ENCODE measurements around the gene MT1B. TPM values are rescaled to one million over a fixed set of nuclear protein-coding genes. Genes with fewer than 3 reads are reported as not detected.

The MT1B gene
- total RNA-seq, 2 experiments from 2014 or later = not detected

GRCh38 chr16:56632848-56633365 lies 18.8 kb upstream of the MT1B start:
- CTCF ChIA-PET = interaction anchor here (1.0 kb wide), 1 partner anchor 11 kb away, joined by 3 read pairs; no protein-coding TSS in a partner anchor

GRCh38 chr16:56633535-56633934 lies 18.2 kb upstream of the MT1B start:
- no peaks in the 10 kb centered on the region for H3K9me3 Mint-ChIP-seq
- ChIA-PET CTCF (interaction anchor here (1.0 kb wide), 1 partner anchor 10 kb away, joined by 3 read pairs; no protein-coding TSS in a partner anchor), POLR2A (interaction anchor here (1.2 kb wide), 1 partner anchor 49 kb away, joined by 5 read pairs; the partner anchor contains the start of gene MT1X)
- H3K36me3 Mint-ChIP-seq (ENCODE audit: low read depth) = no peaks in the 10 kb centered on the region
- DNase-seq = no peak
- no peak overlapping the region for H3K27ac Mint-ChIP-seq
- H3K27me3 Mint-ChIP-seq = peaks cover 83% of the 10 kb centered on the region
- no peak overlapping the region for H3K4me3 Mint-ChIP-seq
- H3K4me1 Mint-ChIP-seq = peaks cover 35% of the 10 kb centered on the region

More at GRCh38 chr16:56632848-56633365, 18.8 kb upstream of the MT1B start:
- H3K9me3 Mint-ChIP-seq = no peaks in the 10 kb centered on the region
- H3K36me3 Mint-ChIP-seq (ENCODE audit: low read depth) = no peaks in the 10 kb centered on the region
- H3K4me3 Mint-ChIP-seq = no peak overlapping the region
- H3K27me3 Mint-ChIP-seq = peaks cover 80% of the 10 kb centered on the region
- H3K4me1 Mint-ChIP-seq = peaks cover 32% of the 10 kb centered on the region
- no peak overlapping the region for H3K27ac Mint-ChIP-seq
- no peak for DNase-seq
- POLR2A ChIA-PET = no interaction called here

- POLR2A ChIA-PET = interaction anchor here (1.2 kb wide), 1 partner anchor 10 kb away, joined by 6 read pairs; the partner anchor contains the start of gene MT1E
- H3K4me3 Mint-ChIP-seq = peak overlapping the region; percentile 34
- peaks cover 91% of the 10 kb centered on the region for H3K27me3 Mint-ChIP-seq
- DNase-seq = no peak
- H3K36me3 Mint-ChIP-seq (ENCODE audit: low read depth) = no peaks in the 10 kb centered on the region
- peaks cover 37% of the 10 kb centered on the region for H3K4me1 Mint-ChIP-seq
- no peaks in the 10 kb centered on the region for H3K9me3 Mint-ChIP-seq
- H3K27ac Mint-ChIP-seq = no peak overlapping the region
- CTCF ChIA-PET = interaction anchor here (1.1 kb wide), 1 partner anchor 10 kb away, joined by 3 read pairs; the partner anchor contains the start of gene MT1E
Observed at GRCh38 chr16:56634715-56635440, 16.8 kb upstream of the MT1B start.

- peaks cover 37% of the 10 kb centered on the region for H3K4me1 Mint-ChIP-seq
- CTCF ChIA-PET = interaction anchor here (1.1 kb wide), 1 partner anchor 10 kb away, joined by 3 read pairs; the partner anchor contains the start of gene MT1E
- POLR2A ChIA-PET = no interaction called here
- no peak overlapping the region for H3K4me3 Mint-ChIP-seq
- no peaks in the 10 kb centered on the region for H3K9me3 Mint-ChIP-seq
- no peak for DNase-seq
- no peaks in the 10 kb centered on the region for H3K36me3 Mint-ChIP-seq (ENCODE audit: low read depth)
- H3K27ac Mint-ChIP-seq = no peak overlapping the region
- H3K27me3 Mint-ChIP-seq = peaks cover 90% of the 10 kb centered on the region
Observed at GRCh38 chr16:56635441-56635967, 16.2 kb upstream of the MT1B start.

- ChIA-PET POLR2A (interaction anchor here (0.6 to 2.4 kb wide), 3 partner anchors 12 to 46 kb away, joined by 3 to 9 read pairs (median 3); partner anchors contain the start of genes MT1E and MT1X), CTCF (interaction anchor here (1.3 kb wide), 1 partner anchor 65 kb away, joined by 4 read pairs; no protein-coding TSS in a partner anchor)
- Mint-ChIP-seq H3K36me3 (ENCODE audit: low read depth) (no peaks in the 10 kb centered on the region), H3K27ac (no peak overlapping the region), H3K4me3 (no peak overlapping the region), H3K4me1 (peaks cover 35% of the 10 kb centered on the region), H3K9me3 (no peaks in the 10 kb centered on the region), H3K27me3 (peaks cover 86% of the 10 kb centered on the region)
- no peak for DNase-seq
Observed at GRCh38 chr16:56636616-56637413, 14.9 kb upstream of the MT1B start.

GRCh38 chr16:56637814-56638750 lies 13.6 kb upstream of the MT1B start, which contains the start of gene MT1A:
TSS of gene MT1A (plus strand) at chr16:56638666. CDS start at chr16:56638739, 73 bp downstream.
- ChIA-PET POLR2A (interaction anchor here (0.6 to 2.4 kb wide), 2 partner anchors 11 to 13 kb away, joined by 3 to 9 read pairs; partner anchors contain the start of gene MT1E), CTCF (interaction anchor here (0.9 to 1.3 kb wide), 2 partner anchors 12 to 64 kb away, joined by 3 to 4 read pairs; partner anchors contain the start of gene MT1E)
- DNase-seq = no peak
- H3K27ac Mint-ChIP-seq = no peak within 1 kb of the TSS
- H3K9me3 Mint-ChIP-seq = no peaks in the 10 kb centered on the region
- H3K4me3 Mint-ChIP-seq = peak within 1 kb of the TSS; percentile 50
- H3K27me3 Mint-ChIP-seq = peaks cover 86% of the 10 kb centered on the region
- peaks cover 37% of the 10 kb centered on the region for H3K4me1 Mint-ChIP-seq
- H3K36me3 Mint-ChIP-seq (ENCODE audit: low read depth) = no peaks in the 10 kb centered on the region

GRCh38 chr16:56639045-56639444 lies 12.6 kb upstream of the MT1B start:
- ChIA-PET POLR2A (no interaction called here), CTCF (no interaction called here)
- no peaks in the 10 kb centered on the region for H3K36me3 Mint-ChIP-seq (ENCODE audit: low read depth)
- H3K9me3 Mint-ChIP-seq = no peaks in the 10 kb centered on the region
- no peak for DNase-seq
- H3K4me1 Mint-ChIP-seq = peaks cover 47% of the 10 kb centered on the region
- H3K4me3 Mint-ChIP-seq = no peak overlapping the region
- H3K27ac Mint-ChIP-seq = no peak overlapping the region
- peaks cover 81% of the 10 kb centered on the region for H3K27me3 Mint-ChIP-seq

GRCh38 chr16:56640076-56640475 lies 11.6 kb upstream of the MT1B start:
- DNase-seq = no peak
- Mint-ChIP-seq H3K36me3 (ENCODE audit: low read depth) (no peaks in the 10 kb centered on the region), H3K4me3 (no peak overlapping the region), H3K27me3 (peaks cover 76% of the 10 kb centered on the region), H3K4me1 (peaks cover 45% of the 10 kb centered on the region), H3K9me3 (no peaks in the 10 kb centered on the region), H3K27ac (no peak overlapping the region)
- POLR2A ChIA-PET = interaction anchor here (0.5 to 1.2 kb wide), 2 partner anchors 292 to 1645 kb away, joined by 3 read pairs; partner anchors contain the start of gene HERPUD1
- CTCF ChIA-PET = no interaction called here

GRCh38 chr16:56641166-56641565 lies 10.5 kb upstream of the MT1B start:
- H3K9me3 Mint-ChIP-seq = no peaks in the 10 kb centered on the region
- peaks cover 75% of the 10 kb centered on the region for H3K27me3 Mint-ChIP-seq
- DNase-seq = no peak
- no peak overlapping the region for H3K27ac Mint-ChIP-seq
- ChIA-PET POLR2A (interaction anchor here (0.9 to 1.2 kb wide), 2 partner anchors 20 to 290 kb away, joined by 3 read pairs; partner anchors contain the start of gene HERPUD1), CTCF (interaction anchor here (4.0 kb wide), 1 partner anchor 61 kb away, joined by 32 read pairs; no protein-coding TSS in a partner anchor)
- H3K4me3 Mint-ChIP-seq = no peak overlapping the region
- H3K4me1 Mint-ChIP-seq = peaks cover 38% of the 10 kb centered on the region
- no peaks in the 10 kb centered on the region for H3K36me3 Mint-ChIP-seq (ENCODE audit: low read depth)

GRCh38 chr16:56643080-56643778 lies 8.5 kb upstream of the MT1B start:
- Mint-ChIP-seq H3K27me3 (peaks cover 68% of the 10 kb centered on the region), H3K36me3 (ENCODE audit: low read depth) (no peaks in the 10 kb centered on the region), H3K4me3 (peak overlapping the region; percentile 58), H3K4me1 (peaks cover 24% of the 10 kb centered on the region), H3K27ac (no peak overlapping the region), H3K9me3 (no peaks in the 10 kb centered on the region)
- ChIA-PET POLR2A (interaction anchor here (0.7 to 1.9 kb wide), 8 partner anchors 9 to 40 kb away, joined by 3 to 12 read pairs (median 4); partner anchors contain the start of genes MT1E, MT1F, MT1X and MT2A), CTCF (interaction anchor here (0.5 to 4.0 kb wide), 25 partner anchors 10 to 172 kb away, joined by 3 to 32 read pairs (median 4); partner anchors contain the start of genes MT1E, MT1F, MT1X and MT2A)
- DNase-seq = peak; percentile 85

GRCh38 chr16:56643833-56644232 lies 7.9 kb upstream of the MT1B start:
- H3K27me3 Mint-ChIP-seq = peaks cover 70% of the 10 kb centered on the region
- POLR2A ChIA-PET = interaction anchor here (0.7 to 1.9 kb wide), 7 partner anchors 9 to 39 kb away, joined by 3 to 12 read pairs (median 4); partner anchors contain the start of genes MT1E, MT1F, MT1X and MT2A

More at GRCh38 chr16:56643833-56644232, 7.9 kb upstream of the MT1B start:
- Mint-ChIP-seq H3K36me3 (ENCODE audit: low read depth) (no peaks in the 10 kb centered on the region), H3K9me3 (no peaks in the 10 kb centered on the region), H3K27ac (no peak overlapping the region), H3K4me3 (peak overlapping the region; percentile 58), H3K4me1 (peaks cover 22% of the 10 kb centered on the region)
- CTCF ChIA-PET = interaction anchor here (0.5 to 4.0 kb wide), 24 partner anchors 10 to 171 kb away, joined by 3 to 32 read pairs (median 4); partner anchors contain the start of genes MT1E, MT1F, MT1X and MT2A
- no peak for DNase-seq
